KOPT-K1 (cell line): ENCODE results near the gene ISLR2.

Source experiments
- H3K27ac ChIP-seq: fragments of 200-600 bp; sonication (generic); 2 replicates; pipeline ENCODE4 v1.5.1; 2016; ENCODE audit warnings: antibody characterized with exemption, mild to moderate bottlenecking, low read depth, low read length; ENCODE audit not compliant: poor library complexity, severe bottlenecking
- H3K36me3 ChIP-seq: fragments of 200-600 bp; sonication (generic); 2 replicates; pipeline ENCODE4 v1.5.1; 2017; ENCODE audit warnings: antibody characterized with exemption, mild to moderate bottlenecking, low read length, moderate library complexity; ENCODE audit not compliant: insufficient read depth
- H3K9me3 ChIP-seq: fragments of 200-600 bp; sonication (generic); 2 replicates; pipeline ENCODE4 v1.5.1; 2017; ENCODE audit warnings: antibody characterized with exemption, low read length, mild to moderate bottlenecking; ENCODE audit not compliant: insufficient read depth, poor library complexity, severe bottlenecking

The ISLR2 gene

GRCh38 chr15:74176262-74177214 is 46.2 kb downstream of the ISLR2 start:
- Histone ChIP-seq H3K36me3 (no peaks in the 10 kb centered on the region; the same call in 1 of the 2 replicates), H3K27ac (no peak overlapping the region), H3K9me3 (no peaks in the 10 kb centered on the region)

- no peak overlapping the region for H3K27ac ChIP-seq
- no peaks in the 10 kb centered on the region for H3K9me3 ChIP-seq
- H3K36me3 ChIP-seq: no peaks in the 10 kb centered on the region; the same call in 1 of the 2 replicates
Measured at GRCh38 chr15:74178326-74179100, 48.1 kb downstream of the ISLR2 start.

GRCh38 chr15:74179101-74179841 is 48.9 kb downstream of the ISLR2 start:
- Histone ChIP-seq H3K27ac (no peak overlapping the region), H3K36me3 (no peaks in the 10 kb centered on the region; the same call in 1 of the 2 replicates), H3K9me3 (no peaks in the 10 kb centered on the region)

GRCh38 chr15:74179983-74180880 is 49.8 kb downstream of the ISLR2 start:
- H3K27ac ChIP-seq: no peak overlapping the region
- H3K9me3 ChIP-seq: no peaks in the 10 kb centered on the region
- no peaks in the 10 kb centered on the region; the same call in 1 of the 2 replicates for H3K36me3 ChIP-seq

- Histone ChIP-seq H3K9me3 (no peaks in the 10 kb centered on the region), H3K27ac (no peak overlapping the region), H3K36me3 (no peaks in the 10 kb centered on the region; the same call in 1 of the 2 replicates)
Measured at GRCh38 chr15:74180881-74181602, 50.7 kb downstream of the ISLR2 start.

- H3K9me3 ChIP-seq: no peaks in the 10 kb centered on the region
- H3K27ac ChIP-seq: no peak overlapping the region
- no peaks in the 10 kb centered on the region; the same call in 1 of the 2 replicates for H3K36me3 ChIP-seq
Measured at GRCh38 chr15:74182131-74182530, 51.7 kb downstream of the ISLR2 start.

- Histone ChIP-seq H3K36me3 (no peaks in the 10 kb centered on the region; the same call in 1 of the 2 replicates), H3K27ac (no peak overlapping the region), H3K9me3 (no peaks in the 10 kb centered on the region)
Measured at GRCh38 chr15:74184582-74185091, 54.3 kb downstream of the ISLR2 start.

- H3K9me3 ChIP-seq: no peaks in the 10 kb centered on the region
- no peak overlapping the region for H3K27ac ChIP-seq
- no peaks in the 10 kb centered on the region for H3K36me3 ChIP-seq
Measured at GRCh38 chr15:74185710-74186348, 55.4 kb downstream of the ISLR2 start.
